ENCODE measurements around the gene OR52K1. TPM values are rescaled to one million over a fixed set of nuclear protein-coding genes. Genes with fewer than 3 reads are reported as not detected.

Gene OR52K1
- total RNA-seq, 1 donor from 2014 or later, result not detected

DNA sequence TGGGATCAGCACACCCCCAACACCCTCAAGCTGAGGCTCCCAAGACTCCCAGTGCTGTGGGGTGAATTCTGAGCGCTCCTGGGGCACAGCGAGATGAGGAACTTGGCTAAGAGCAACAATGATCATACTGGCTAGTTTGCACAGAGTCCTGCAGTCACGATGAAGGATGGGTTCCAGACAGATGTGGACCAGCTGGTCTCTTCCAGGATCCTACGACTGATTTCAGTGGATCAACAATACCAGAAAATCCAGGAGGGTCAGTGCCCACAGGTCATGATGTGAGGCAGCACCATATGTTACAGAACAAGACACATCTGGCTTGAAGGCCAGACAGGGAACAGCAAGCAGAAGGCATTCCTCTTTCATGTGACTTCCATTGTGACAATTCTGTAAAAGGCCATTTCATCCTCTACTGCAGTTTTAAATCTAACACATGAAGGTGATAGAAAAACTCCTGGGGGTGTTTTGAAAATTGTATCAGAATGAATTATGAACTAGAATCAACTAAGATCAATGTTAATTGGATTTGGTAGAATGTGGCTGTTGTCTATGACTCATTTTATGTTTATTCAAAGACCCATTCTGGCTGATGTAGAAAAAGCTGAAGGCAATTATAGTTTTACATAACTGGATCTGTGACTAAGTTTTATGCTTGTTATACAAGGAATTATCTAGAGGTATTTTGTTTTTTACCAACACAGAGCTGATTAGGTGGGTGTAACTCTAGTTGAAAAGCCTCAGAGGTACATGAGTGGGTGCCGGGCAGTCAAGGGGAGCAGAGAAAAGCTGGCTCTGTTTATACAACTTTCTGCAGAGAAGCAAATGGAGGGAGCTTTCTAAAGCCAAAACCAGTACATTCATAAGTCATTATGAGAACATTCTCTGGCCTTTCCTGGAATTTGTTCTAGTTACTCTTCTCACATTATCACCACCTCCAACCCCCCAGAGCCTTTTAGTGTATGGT lies 29.1 kb downstream of the OR52K1 start:
- TF ChIP-seq, protein P1, sequence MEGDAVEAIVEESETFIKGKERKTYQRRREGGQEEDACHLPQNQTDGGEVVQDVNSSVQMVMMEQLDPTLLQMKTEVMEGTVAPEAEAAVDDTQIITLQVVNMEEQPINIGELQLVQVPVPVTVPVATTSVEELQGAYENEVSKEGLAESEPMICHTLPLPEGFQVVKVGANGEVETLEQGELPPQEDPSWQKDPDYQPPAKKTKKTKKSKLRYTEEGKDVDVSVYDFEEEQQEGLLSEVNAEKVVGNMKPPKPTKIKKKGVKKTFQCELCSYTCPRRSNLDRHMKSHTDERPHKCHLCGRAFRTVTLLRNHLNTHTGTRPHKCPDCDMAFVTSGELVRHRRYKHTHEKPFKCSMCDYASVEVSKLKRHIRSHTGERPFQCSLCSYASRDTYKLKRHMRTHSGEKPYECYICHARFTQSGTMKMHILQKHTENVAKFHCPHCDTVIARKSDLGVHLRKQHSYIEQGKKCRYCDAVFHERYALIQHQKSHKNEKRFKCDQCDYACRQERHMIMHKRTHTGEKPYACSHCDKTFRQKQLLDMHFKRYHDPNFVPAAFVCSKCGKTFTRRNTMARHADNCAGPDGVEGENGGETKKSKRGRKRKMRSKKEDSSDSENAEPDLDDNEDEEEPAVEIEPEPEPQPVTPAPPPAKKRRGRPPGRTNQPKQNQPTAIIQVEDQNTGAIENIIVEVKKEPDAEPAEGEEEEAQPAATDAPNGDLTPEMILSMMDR (IDR thresholded peaks at IDR 0.05; ENCODE audit: borderline replicate concordance), result no peak
- intact Hi-C loops (cut with micrococcal nuclease), result no loop called here
- no peaks in the 10 kb centered on the region for H3K9me3 ChIP-seq (replicated peaks)
- no peaks in the 10 kb centered on the region for H3K36me3 ChIP-seq
- H3K27me3 ChIP-seq (ENCODE audit: low read depth), result peaks cover 7% of the 10 kb centered on the region
- DNase-seq, result no peak
- no peaks in the 10 kb centered on the region for H3K4me1 ChIP-seq
- H3K27ac ChIP-seq (replicated peaks), result no peak overlapping the region
- H3K4me3 ChIP-seq, result no peak overlapping the region

DNA sequence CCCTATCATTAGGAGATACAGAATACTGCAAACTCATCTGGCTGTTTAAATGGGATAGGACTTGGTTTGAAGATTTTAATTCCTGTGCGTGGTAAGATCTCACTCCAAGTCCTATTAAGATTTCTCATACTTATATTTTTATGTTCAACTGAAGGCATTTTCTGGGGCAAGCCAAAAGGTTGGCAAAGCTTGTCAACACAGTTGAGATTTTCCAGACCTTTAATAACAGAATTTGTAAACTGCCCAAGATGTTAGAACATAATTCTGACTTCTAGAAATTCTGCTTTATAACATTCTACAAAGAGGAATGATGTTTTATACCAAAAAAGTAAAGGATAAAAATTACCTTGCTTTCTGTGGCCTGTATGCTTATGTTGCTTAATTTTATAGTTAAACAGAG lies 31.8 kb downstream of the OR52K1 start:
- H3K4me1 ChIP-seq, result no peaks in the 10 kb centered on the region

DNA sequence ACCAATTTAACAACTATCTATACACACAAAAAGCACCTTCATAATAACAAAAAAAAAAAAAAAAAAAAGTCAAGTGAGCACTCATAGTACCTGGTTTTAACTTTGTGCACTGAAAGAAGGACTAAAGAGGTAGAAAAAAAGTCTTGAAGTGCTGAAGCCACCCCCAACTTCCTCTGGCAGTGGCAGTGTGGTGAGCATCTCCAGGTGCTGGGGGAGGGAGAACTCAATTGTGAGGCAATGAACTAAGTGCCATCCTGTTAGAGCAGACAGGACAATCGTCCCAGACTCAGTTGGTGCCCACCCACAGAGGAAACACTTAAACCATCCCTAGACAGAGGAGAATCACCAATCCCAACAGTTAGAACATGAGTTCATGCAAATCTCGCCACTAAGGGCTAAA lies 39.9 kb downstream of the OR52K1 start:
- Histone ChIP-seq H3K27me3 (ENCODE audit: low read depth) (peaks cover 49% of the 10 kb centered on the region), H3K4me1 (no peaks in the 10 kb centered on the region), H3K27ac (replicated peaks) (no peak overlapping the region), H3K4me3 (no peak overlapping the region), H3K9me3 (replicated peaks) (no peaks in the 10 kb centered on the region), H3K36me3 (no peaks in the 10 kb centered on the region)
- intact Hi-C loops (cut with micrococcal nuclease), result no loop called here
- TF ChIP-seq, protein P1 (IDR thresholded peaks at IDR 0.05; ENCODE audit: borderline replicate concordance), result no peak
- no peak for DNase-seq

More for the DNA sequence above, 31.8 kb downstream of the OR52K1 start:
- intact Hi-C loops (cut with micrococcal nuclease), result no loop called here
- Histone ChIP-seq H3K27me3 (ENCODE audit: low read depth) (peaks cover 7% of the 10 kb centered on the region), H3K9me3 (replicated peaks) (no peaks in the 10 kb centered on the region), H3K27ac (replicated peaks) (no peak overlapping the region), H3K4me3 (no peak overlapping the region), H3K36me3 (no peaks in the 10 kb centered on the region)
- TF ChIP-seq, protein P1 (IDR thresholded peaks at IDR 0.05; ENCODE audit: borderline replicate concordance), result no peak
- no peak for DNase-seq

DNA sequence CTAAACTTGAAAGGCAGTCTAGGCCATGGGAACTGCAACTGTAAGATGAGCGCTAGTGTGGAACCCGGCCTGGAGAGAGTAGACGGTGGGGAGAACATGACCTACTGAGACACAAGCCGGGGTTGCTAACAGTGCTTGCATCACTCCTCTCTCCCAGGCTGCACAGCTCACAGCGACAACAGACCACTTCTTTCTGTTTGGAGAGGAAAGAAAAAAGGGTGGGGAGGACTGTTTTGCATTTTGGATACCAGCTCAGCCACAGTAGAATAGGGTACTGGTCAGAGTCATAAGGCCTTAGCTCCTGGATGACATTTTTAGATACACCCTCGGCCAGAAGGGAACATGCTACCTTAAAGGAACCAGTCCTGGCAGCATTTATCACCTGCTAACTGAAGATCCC lies 40.3 kb downstream of the OR52K1 start:
- no peak for DNase-seq
- intact Hi-C loops (cut with micrococcal nuclease), result no loop called here
- Histone ChIP-seq H3K27ac (replicated peaks) (no peak overlapping the region), H3K4me1 (no peaks in the 10 kb centered on the region), H3K4me3 (no peak overlapping the region), H3K27me3 (ENCODE audit: low read depth) (peaks cover 49% of the 10 kb centered on the region), H3K36me3 (no peaks in the 10 kb centered on the region), H3K9me3 (replicated peaks) (no peaks in the 10 kb centered on the region)
- TF ChIP-seq, protein P1 (IDR thresholded peaks at IDR 0.05; ENCODE audit: borderline replicate concordance), result no peak

DNA sequence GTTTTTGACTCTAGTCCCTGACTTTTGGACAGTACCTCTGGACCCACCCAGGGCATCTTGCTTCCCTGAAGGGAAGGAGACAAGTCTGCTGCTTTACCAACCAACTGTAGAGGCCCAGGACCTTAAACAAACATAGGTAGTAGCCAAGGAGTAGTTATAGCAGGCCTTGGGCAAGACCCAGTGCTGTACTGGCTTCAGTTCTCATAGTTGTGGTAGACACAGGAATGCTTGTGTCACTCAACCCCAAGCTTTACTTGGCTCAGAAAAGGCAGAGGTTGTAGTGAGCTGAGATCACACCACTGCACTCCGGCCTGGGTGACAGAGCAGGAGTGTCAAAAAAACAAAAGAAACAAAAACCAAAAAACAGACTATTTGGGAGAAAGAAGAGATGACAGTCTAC lies 41.2 kb downstream of the OR52K1 start:
- Histone ChIP-seq H3K36me3 (no peaks in the 10 kb centered on the region), H3K9me3 (replicated peaks) (no peaks in the 10 kb centered on the region), H3K4me3 (no peak overlapping the region), H3K4me1 (no peaks in the 10 kb centered on the region), H3K27ac (replicated peaks) (no peak overlapping the region), H3K27me3 (ENCODE audit: low read depth) (peaks cover 58% of the 10 kb centered on the region)
- no peak for DNase-seq
- TF ChIP-seq, protein P1 (IDR thresholded peaks at IDR 0.05; ENCODE audit: borderline replicate concordance), result no peak
- intact Hi-C loops (cut with micrococcal nuclease), result no loop called here

Measured in left ventricle myocardium inferior (tissue), 1 donor.